OCI-LY7 (cell line): ENCODE measurements around the gene HMGN4.
"Not testable (repeated sequence)": the region's sequence is repeated elsewhere in the genome, so short reads cannot be mapped to it uniquely, and the experiment has no call there.

Experiments used
- CTCF ChIP-seq: fragments of 200-600 bp; sonication (generic); conservative IDR thresholded peaks from 2 replicates; pipeline ENCODE4 v1.5.1; 2014; ENCODE audit warnings: mild to moderate bottlenecking, antibody characterized with exemption, low read length, moderate library complexity, mixed read lengths
- EZH2phosphoT487 ChIP-seq: fragments of 200-600 bp; sonication (generic); IDR thresholded peaks from 2 replicates; pipeline ENCODE4 v1.6.1; 2018; ENCODE audit warnings: low read depth, borderline replicate concordance, mild to moderate bottlenecking, mixed run types, antibody characterized with exemption, low read length, moderate library complexity, mixed read lengths

- TF ChIP-seq EZH2phosphoT487, CTCF: not testable (repeated sequence)
These were observed 13.9 kb upstream of the HMGN4 start for GRCh38 chr6:26524314-26524713.
